HG03342 (cell line): ENCODE data around the gene DHDH.
"Not testable (repeated sequence)": the region's sequence is repeated elsewhere in the genome, so short reads cannot be mapped to it uniquely, and the experiment has no call there.

ENCODE experiments used
- ATAC-seq: cut with Tn5 transposase; IDR thresholded peaks from one replicate; pipeline ENCODE4 v1.9.1; 2021; ENCODE audit warnings: mild to moderate bottlenecking, moderate library complexity; ENCODE audit not compliant: unreplicated experiment

The DHDH gene

GRCh38 chr19:48933382-48933932 lies at the start of gene DHDH:
TSS of gene DHDH (plus strand) at chr19:48933699. CDS start at chr19:48933722, 23 bp downstream.
- no peak for ATAC-seq

- ATAC-seq: no peak
Observed at GRCh38 chr19:48883726-48884125, 49.8 kb upstream of the DHDH start.

GRCh38 chr19:48887861-48888612 lies 45.5 kb upstream of the DHDH start:
- ATAC-seq: no peak

GRCh38 chr19:48889496-48889895 lies 44.0 kb upstream of the DHDH start:
- ATAC-seq: not testable (repeated sequence)

- ATAC-seq: no peak
Observed at GRCh38 chr19:48890551-48890950, 42.9 kb upstream of the DHDH start.

- no peak for ATAC-seq
Observed at GRCh38 chr19:48895226-48895625, 38.3 kb upstream of the DHDH start.

- no peak for ATAC-seq
Observed at GRCh38 chr19:48896191-48896720, 37.2 kb upstream of the DHDH start.

GRCh38 chr19:48897181-48897580 lies 36.3 kb upstream of the DHDH start:
- ATAC-seq: no peak

- not testable (repeated sequence) for ATAC-seq
Observed at GRCh38 chr19:48899386-48899749, 34.1 kb upstream of the DHDH start.

GRCh38 chr19:48899781-48900476 lies 33.6 kb upstream of the DHDH start, which contains the start of gene NUCB1:
TSS of gene NUCB1 (plus strand) at chr19:48900312. CDS start at chr19:48900797, 485 bp downstream.
- ATAC-seq: peak; percentile 90

- no peak for ATAC-seq
Observed at GRCh38 chr19:48900477-48901406, 32.8 kb upstream of the DHDH start.

GRCh38 chr19:48902291-48902690 lies 31.2 kb upstream of the DHDH start:
- ATAC-seq: not testable (repeated sequence)

GRCh38 chr19:48903788-48904187 lies 29.7 kb upstream of the DHDH start:
- ATAC-seq: not testable (repeated sequence)

GRCh38 chr19:48905664-48906063 lies 27.8 kb upstream of the DHDH start:
- ATAC-seq: no peak

GRCh38 chr19:48906324-48906723 lies 27.2 kb upstream of the DHDH start:
- no peak for ATAC-seq

- ATAC-seq: no peak
Observed at GRCh38 chr19:48907671-48908070, 25.8 kb upstream of the DHDH start.

- ATAC-seq: not testable (repeated sequence)
Observed at GRCh38 chr19:48909424-48910077, 23.9 kb upstream of the DHDH start.

GRCh38 chr19:48910803-48911202 lies 22.7 kb upstream of the DHDH start:
- ATAC-seq: no peak

GRCh38 chr19:48913114-48913889 lies 20.2 kb upstream of the DHDH start:
- no peak for ATAC-seq
